Spleen (tissue), 11 donors: ENCODE data around the gene APBB2. TPM values are rescaled to one million over a fixed set of nuclear protein-coding genes. Genes with fewer than 3 reads are reported as not detected.

Source experiments
- DNase-seq: peaks from one replicate; pipeline ENCODE4 v3.0.0-alpha.2; 2020
- H3K27ac ChIP-seq, 8 donors: fragments of 200-600 bp; sonication (generic) in 7 of 8; 1 replicate in 4 of 8; 2 replicates in 4 of 8; pipeline versions ENCODE4 v1.5.0 to v1.8.0; 2016 to 2021; ENCODE audit warnings: inconsistent platforms in 4 of 8, mild to moderate bottlenecking in 4 of 8, moderate library complexity in 1 of 8
- H3K27me3 ChIP-seq, 7 donors: fragments of 200-600 bp; sonication (generic) in 6 of 7; replicated peaks in 1 of 7; 1 replicate in 4 of 7; 2 replicates in 3 of 7; pipeline versions ENCODE4 v1.5.0 to v1.8.0; 2016 to 2021; ENCODE audit warnings: inconsistent platforms in 3 of 7, mild to moderate bottlenecking in 1 of 7
- H3K36me3 ChIP-seq, 6 donors: fragments of 200-600 bp; sonication (generic) in 5 of 6; 1 replicate in 4 of 6; 2 replicates in 2 of 6; pipeline versions ENCODE4 v1.5.0 to v1.8.0; 2016 to 2021; ENCODE audit warnings: inconsistent platforms in 2 of 6
- H3K4me1 ChIP-seq, 6 donors: fragments of 200-600 bp; sonication (generic) in 5 of 6; 1 replicate in 3 of 6; 2 replicates in 3 of 6; pipeline versions ENCODE4 v1.5.0 to v1.8.0; 2016 to 2021; ENCODE audit warnings: inconsistent platforms in 3 of 6
- H3K4me3 ChIP-seq, 8 donors: fragments of 200-600 bp; sonication (generic) in 7 of 8; 1 replicate in 4 of 8; 2 replicates in 4 of 8; pipeline versions ENCODE4 v1.5.0 to v1.8.0; 2016 to 2021; ENCODE audit warnings: inconsistent platforms in 4 of 8, mild to moderate bottlenecking in 4 of 8, moderate library complexity in 2 of 8
- H3K9me3 ChIP-seq, 8 donors: fragments of 200-600 bp; sonication (generic) in 7 of 8; 1 replicate in 4 of 8; 2 replicates in 4 of 8; pipeline versions ENCODE4 v1.5.0 to v1.8.0; 2016 to 2021; ENCODE audit warnings: inconsistent platforms in 4 of 8
- POLR2A ChIP-seq, 3 donors: fragments of 450-650 bp; IDR thresholded peaks; one replicate each; pipeline ENCODE4 v1.5.1; 2017; ENCODE audit warnings: antibody characterized with exemption in 3 of 3, mild to moderate bottlenecking in 1 of 3
- POLR2AphosphoS5 ChIP-seq, 3 donors: sonication (generic); formaldehyde crosslinking; IDR thresholded peaks; one replicate each; pipeline ENCODE4 v1.5.1; 2017; ENCODE audit warnings: antibody characterized with exemption in 3 of 3
- WGBS, 5 donors: extraction: QIAGEN DNeasy Blood & Tissue Kit in 3 of 5; methylation state at CpG; one replicate each; pipeline versions ENCODE4 v1.1.5 to v1.1.7; 2013 to 2018; 5-methylcytosine and 5-hydroxymethylcytosine counted together
- intact Hi-C: fragments of 100-400 bp; cut with DNase I; formaldehyde crosslinking; loops from one replicate; pipeline ENCODE4 v1.15.0; 2023; ENCODE audit warnings: low total_unique reads
- polyA plus RNA-seq, 3 donors: library from polyadenylated mRNA; stranded (reverse); fragments of 200-250 nt; gene quantifications; one replicate each; pipeline ENCODE4 v1.2.1, GENCODE V29; 2013
- total RNA-seq, 7 donors: library from RNA; depleted of rRNA in 3 of 7; stranded (reverse); fragments of >200 nt in 3 of 7; fragmentation: NEBNext Ultra II Directional in 4 of 7; extraction: Animal tissue kit (Norgen Biotek cat#: 25700) in 4 of 7; gene quantifications; one replicate each; pipeline versions ENCODE4 v1.1.0 to v1.2.1, GENCODE V29; 2016 to 2021
- TF ChIP-seq, protein P1 (sequence below), 11 experiments: fragments of 200-600 bp in 7 of 11; fragments of 450-650 bp in 4 of 11; sonication (generic) in 4 of 11; IDR thresholded peaks in 8 of 11; conservative IDR thresholded peaks in 3 of 11; 1 replicate in 7 of 11; 2 replicates in 4 of 11; pipeline versions ENCODE4 v1.4.0 to v1.8.0; 2016 to 2021; ENCODE audit warnings: antibody characterized with exemption in 11 of 11, inconsistent platforms in 4 of 11, mild to moderate bottlenecking in 1 of 11
- donor health status: healthy with polysubstance abuse.
- donor health status: DM: no; HTN: no; CAD: no; lungs with moderate emphysema.
- donor health status: DM: no; HTN: no; CAD: no.
- donor health status: Bipolar disorder and iron deficiency.
- donor health status: healthy.
- donor health status: DM: no; HTN: no; CAD: no.
- donor health status: DM: yes; HTN: yes; CAD: no.

Gene APBB2
- total and polyA plus RNA-seq, 10 donors, result 4.0 to 115 (median 76.7) TPM

DNA sequence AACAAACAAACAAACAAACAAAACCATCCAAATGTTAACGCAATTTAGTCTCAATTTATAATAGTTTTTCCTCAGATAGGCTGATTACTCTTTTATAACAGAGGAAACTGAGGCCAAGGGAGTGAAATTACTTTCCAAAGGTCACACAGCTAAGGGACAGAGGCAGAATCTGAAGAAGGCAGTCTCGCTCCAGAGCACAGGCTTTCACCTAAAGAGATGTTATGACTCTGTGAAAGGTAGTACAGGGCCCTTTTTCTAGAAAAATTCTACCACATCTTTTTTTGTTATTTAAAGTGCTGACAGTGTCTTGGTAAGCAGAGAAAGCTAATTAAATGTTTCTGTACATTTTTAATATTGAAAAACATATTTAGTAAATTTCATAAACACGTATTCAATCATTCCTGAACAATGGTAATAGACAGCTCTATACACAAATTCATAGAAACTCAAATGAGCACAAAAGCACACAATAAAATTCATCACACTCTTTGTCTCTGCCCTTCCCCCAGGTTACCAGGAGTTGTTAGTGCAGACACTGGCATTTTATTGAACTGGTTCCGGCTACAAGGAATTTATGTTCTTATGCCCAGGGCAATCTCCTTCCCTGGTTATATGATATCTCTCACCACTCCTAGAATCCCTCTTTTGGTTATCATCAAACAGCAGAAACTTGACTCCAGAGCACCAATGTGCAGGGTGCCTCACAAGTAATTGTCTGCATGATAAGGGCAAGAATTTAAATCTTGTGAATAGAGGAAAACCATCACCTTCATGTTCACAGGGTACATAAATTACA, 7.7 kb upstream of the APBB2 start:
- intact Hi-C loops, result no loop called here
- TF ChIP-seq POLR2A (IDR thresholded peaks at IDR 0.05) (no peak), POLR2AphosphoS5 (IDR thresholded peaks at IDR 0.05) (no peak)
- TF ChIP-seq, protein P1, sequence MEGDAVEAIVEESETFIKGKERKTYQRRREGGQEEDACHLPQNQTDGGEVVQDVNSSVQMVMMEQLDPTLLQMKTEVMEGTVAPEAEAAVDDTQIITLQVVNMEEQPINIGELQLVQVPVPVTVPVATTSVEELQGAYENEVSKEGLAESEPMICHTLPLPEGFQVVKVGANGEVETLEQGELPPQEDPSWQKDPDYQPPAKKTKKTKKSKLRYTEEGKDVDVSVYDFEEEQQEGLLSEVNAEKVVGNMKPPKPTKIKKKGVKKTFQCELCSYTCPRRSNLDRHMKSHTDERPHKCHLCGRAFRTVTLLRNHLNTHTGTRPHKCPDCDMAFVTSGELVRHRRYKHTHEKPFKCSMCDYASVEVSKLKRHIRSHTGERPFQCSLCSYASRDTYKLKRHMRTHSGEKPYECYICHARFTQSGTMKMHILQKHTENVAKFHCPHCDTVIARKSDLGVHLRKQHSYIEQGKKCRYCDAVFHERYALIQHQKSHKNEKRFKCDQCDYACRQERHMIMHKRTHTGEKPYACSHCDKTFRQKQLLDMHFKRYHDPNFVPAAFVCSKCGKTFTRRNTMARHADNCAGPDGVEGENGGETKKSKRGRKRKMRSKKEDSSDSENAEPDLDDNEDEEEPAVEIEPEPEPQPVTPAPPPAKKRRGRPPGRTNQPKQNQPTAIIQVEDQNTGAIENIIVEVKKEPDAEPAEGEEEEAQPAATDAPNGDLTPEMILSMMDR (IDR thresholded peaks at IDR 0.05 in 8 of 11, conservative IDR thresholded peaks at IDR 0.05 in 3 of 11), result no peak
- WGBS, 5 donors, result 84 to 93% (median 88%) methylated on average over 4 of the region's 4 CpGs
- peaks cover 0 to 4% (median 1%) of the 10 kb centered on the region in 6 donors for H3K4me1 ChIP-seq
- no peaks in the 10 kb centered on the region for H3K9me3 ChIP-seq
- no peaks in the 10 kb centered on the region for H3K36me3 ChIP-seq
- H3K4me3 ChIP-seq, result no peak overlapping the region
- no peak for DNase-seq
- peaks cover 0 to 16% (median 0%) of the 10 kb centered on the region in 7 donors for H3K27me3 ChIP-seq
- H3K27ac ChIP-seq, result no peak overlapping the region

DNA sequence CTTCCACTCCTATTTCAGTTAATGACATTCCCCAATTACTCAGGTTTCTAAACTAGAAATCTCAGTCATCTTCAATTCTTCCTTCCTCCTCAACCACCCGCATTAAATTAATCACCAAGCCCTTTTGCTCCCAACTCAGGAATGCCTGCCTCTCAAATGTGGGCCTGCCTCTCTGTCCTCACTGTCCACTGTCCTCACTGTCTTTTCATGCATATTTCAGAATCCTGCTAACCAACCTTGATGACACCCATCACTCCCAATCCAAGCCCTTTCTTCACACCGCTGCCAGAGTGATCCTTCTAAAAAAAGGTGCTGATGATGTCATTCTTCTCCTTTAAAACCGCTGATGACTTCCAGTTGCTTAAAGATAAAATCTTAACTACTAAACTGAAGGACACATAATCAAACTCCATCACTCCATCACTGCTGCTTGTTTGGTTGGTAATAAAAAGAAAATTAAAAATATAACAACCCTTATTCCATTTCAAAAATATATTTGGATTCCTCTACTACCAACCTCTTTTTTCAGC, 5.1 kb upstream of the APBB2 start:
- Histone ChIP-seq H3K36me3 (no peaks in the 10 kb centered on the region), H3K27me3 (peaks cover 0 to 42% (median 18%) of the 10 kb centered on the region in 7 donors), H3K27ac (no peak overlapping the region), H3K4me3 (no peak overlapping the region), H3K4me1 (peaks cover 3 to 28% (median 23%) of the 10 kb centered on the region in 6 donors), H3K9me3 (no peaks in the 10 kb centered on the region)
- WGBS, 5 donors, result 78 to 88% (median 84%) methylated on average over 3 of the region's 3 CpGs
- DNase-seq, result no peak
- TF ChIP-seq POLR2AphosphoS5 (IDR thresholded peaks at IDR 0.05), result no peak
- TF ChIP-seq POLR2A (IDR thresholded peaks at IDR 0.05), result no peak
- TF ChIP-seq, protein P1 (IDR thresholded peaks at IDR 0.05 in 8 of 11, conservative IDR thresholded peaks at IDR 0.05 in 3 of 11), result no peak
- intact Hi-C loops, result loop anchor here (10.0 kb wide), 1 partner anchor 245 kb away; no protein-coding TSS in a partner anchor

DNA sequence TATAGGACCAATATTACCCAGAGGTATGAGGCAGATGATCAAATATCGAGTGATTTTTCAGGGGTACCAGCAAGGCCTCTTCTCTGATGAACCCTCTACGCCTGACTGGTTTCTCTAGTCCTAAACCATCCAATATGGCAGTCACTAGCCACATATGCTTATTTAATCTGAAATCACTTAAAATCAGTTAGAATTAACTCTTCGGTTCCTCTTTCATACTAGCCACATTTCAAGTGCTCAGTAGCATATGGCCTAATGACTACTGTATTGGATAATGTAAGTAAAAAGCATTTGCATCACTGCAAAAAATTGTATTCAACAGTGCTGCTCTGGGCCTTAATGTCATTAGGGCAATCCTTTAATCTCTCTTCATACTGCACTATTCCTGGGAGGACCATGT, 4.4 kb upstream of the APBB2 start:
- H3K4me1 ChIP-seq, result peaks cover 4 to 36% (median 31%) of the 10 kb centered on the region in 6 donors
- intact Hi-C loops, result loop anchor here (10.0 kb wide), 1 partner anchor 244 kb away; no protein-coding TSS in a partner anchor
- TF ChIP-seq, protein P1 (IDR thresholded peaks at IDR 0.05 in 8 of 11, conservative IDR thresholded peaks at IDR 0.05 in 3 of 11), result no peak
- TF ChIP-seq POLR2AphosphoS5 (IDR thresholded peaks at IDR 0.05), result no peak
- TF ChIP-seq POLR2A (IDR thresholded peaks at IDR 0.05), result no peak

DNA sequence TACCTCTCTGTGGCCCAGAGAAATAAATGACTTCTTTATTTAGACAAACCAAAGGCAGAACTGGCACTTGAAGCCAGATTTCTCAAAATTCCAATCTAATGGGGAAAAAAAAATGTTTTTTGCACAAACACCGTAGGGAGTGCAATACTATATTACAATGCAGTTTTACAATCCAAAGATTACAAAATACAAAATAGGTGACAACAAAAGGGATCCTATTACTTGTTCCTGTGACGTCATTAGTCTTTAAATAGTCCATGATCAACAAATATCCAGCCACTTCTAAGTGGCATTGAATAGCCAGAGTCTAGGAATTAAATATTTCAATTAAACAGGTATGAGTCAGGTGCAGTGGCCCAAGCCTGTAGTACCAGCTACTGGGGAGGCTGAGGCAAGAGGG, 3.0 kb upstream of the APBB2 start:
- WGBS, 5 donors, result 59 to 77% (median 64%) methylated on average over 2 of the region's 2 CpGs

More for the DNA sequence above, 4.4 kb upstream of the APBB2 start:
- H3K4me3 ChIP-seq, result no peak overlapping the region
- no peaks in the 10 kb centered on the region for H3K9me3 ChIP-seq
- peaks cover 0 to 50% (median 26%) of the 10 kb centered on the region in 7 donors for H3K27me3 ChIP-seq
- no peak overlapping the region for H3K27ac ChIP-seq
- H3K36me3 ChIP-seq, result no peaks in the 10 kb centered on the region
- no peak for DNase-seq
- 90 to 99% (median 95%) methylated on average over 3 of the region's 3 CpGs for WGBS, 5 donors

More for the DNA sequence above, 3.0 kb upstream of the APBB2 start:
- H3K27me3 ChIP-seq, result peaks cover 0 to 63% (median 33%) of the 10 kb centered on the region in 7 donors
- no peak for DNase-seq
- H3K27ac ChIP-seq, result peak overlapping the region in 7 of 8 donors; percentile 75 to 91 (median 82)
- no peaks in the 10 kb centered on the region for H3K36me3 ChIP-seq
- TF ChIP-seq, protein P1 (IDR thresholded peaks at IDR 0.05 in 8 of 11, conservative IDR thresholded peaks at IDR 0.05 in 3 of 11), result no peak
- TF ChIP-seq POLR2AphosphoS5 (IDR thresholded peaks at IDR 0.05) (no peak), POLR2A (IDR thresholded peaks at IDR 0.05) (no peak)
- no peak overlapping the region for H3K4me3 ChIP-seq
- intact Hi-C loops, result loop anchor here (10.0 kb wide), 1 partner anchor 243 kb away; no protein-coding TSS in a partner anchor
- no peaks in the 10 kb centered on the region for H3K9me3 ChIP-seq
- peaks cover 7 to 47% (median 36%) of the 10 kb centered on the region in 6 donors for H3K4me1 ChIP-seq
